Chondrocyte (in vitro differentiated cells): Measurements from ENCODE around the gene FNBP1. TPM values are rescaled to one million over a fixed set of nuclear protein-coding genes. Genes with fewer than 3 reads are reported as not detected.

ENCODE experiments used
- DNase-seq: peaks from one replicate; pipeline ENCODE4 v3.0.0; 2021; ENCODE audit warnings: mixed read lengths, low spot score
- H3K27ac Mint-ChIP-seq: one replicate; pipeline ENCODE4 v1.8.0; 2021; ENCODE audit warnings: mild to moderate bottlenecking, moderate library complexity, mixed read lengths; ENCODE audit not compliant: unreplicated experiment
- H3K27me3 Mint-ChIP-seq: 2 replicates; pipeline ENCODE4 v1.8.0; 2021; ENCODE audit warnings: low read depth, mixed read lengths
- H3K36me3 Mint-ChIP-seq: 2 replicates; pipeline ENCODE4 v1.8.0; 2021; ENCODE audit warnings: low read depth, mixed read lengths
- H3K4me1 Mint-ChIP-seq: 2 replicates; pipeline ENCODE4 v1.8.0; 2021; ENCODE audit warnings: low read depth, mild to moderate bottlenecking, mixed read lengths
- H3K4me3 Mint-ChIP-seq: one replicate; pipeline ENCODE4 v1.8.0; 2021; ENCODE audit warnings: mild to moderate bottlenecking, moderate library complexity, mixed read lengths; ENCODE audit not compliant: unreplicated experiment
- H3K9me3 Mint-ChIP-seq: 2 replicates; pipeline ENCODE4 v1.8.0; 2021; ENCODE audit warnings: low read depth, mixed read lengths
- total RNA-seq: library from RNA; stranded (reverse); gene quantifications from 3 replicates; pipeline ENCODE4 v1.2.1, GENCODE V29; 2021
- TF ChIP-seq, protein P1 (sequence below): fragments of 200-600 bp; sonication (generic); IDR thresholded peaks from 2 replicates; pipeline ENCODE4 v1.5.0; 2021; ENCODE audit warnings: antibody characterized with exemption, mild to moderate bottlenecking, moderate library complexity

The FNBP1 gene
- total RNA-seq, 1 donor from 2014 or later = 61.2 TPM

DNA sequence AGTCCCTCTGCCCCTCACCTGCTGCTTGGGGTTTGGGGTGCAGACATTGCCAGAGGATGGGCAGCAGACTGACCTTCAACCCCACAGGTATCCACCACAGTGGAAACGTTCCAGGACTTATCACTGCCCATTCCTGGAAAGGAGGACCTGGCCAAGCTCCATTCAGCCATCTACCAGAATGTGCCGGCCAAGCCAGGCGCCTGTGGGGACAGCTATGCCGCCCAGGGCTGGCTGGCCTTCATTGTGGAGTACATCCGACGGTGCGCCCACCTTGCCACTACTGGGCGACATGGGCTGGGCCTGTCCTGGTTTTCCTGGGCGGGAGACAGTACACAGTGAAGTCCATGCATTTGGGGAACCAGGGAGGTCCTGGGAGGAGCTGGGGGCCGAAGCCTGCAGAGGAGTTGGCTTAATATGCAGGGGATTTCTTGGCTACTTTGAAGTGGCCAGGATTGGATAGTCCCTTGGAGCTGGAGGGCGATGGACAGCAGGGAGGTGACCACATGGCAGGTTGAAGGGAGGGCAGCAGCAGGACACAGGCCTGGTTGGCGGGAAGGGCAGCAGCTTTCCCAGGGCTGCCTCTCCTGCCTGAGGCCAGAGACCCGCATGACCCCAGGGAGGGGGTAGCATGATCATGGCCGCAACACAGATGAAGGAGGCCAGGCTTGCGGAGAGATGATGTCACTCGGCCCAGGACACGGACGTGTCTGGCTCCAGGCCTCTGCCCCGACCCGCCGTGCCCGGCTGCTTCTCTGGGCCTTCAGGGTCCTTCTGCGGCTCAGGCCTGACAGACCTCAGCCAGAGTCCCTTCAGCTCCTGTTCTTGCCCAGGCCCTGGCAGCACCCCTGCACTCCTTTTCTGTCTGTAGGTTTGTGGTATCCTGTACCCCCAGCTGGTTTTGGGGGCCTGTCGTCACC lies 173.1 kb downstream of the FNBP1 start:
- H3K9me3 Mint-ChIP-seq = no peaks in the 10 kb centered on the region
- H3K4me3 Mint-ChIP-seq = no peak overlapping the region
- H3K27me3 Mint-ChIP-seq = no peaks in the 10 kb centered on the region
- no peaks in the 10 kb centered on the region for H3K4me1 Mint-ChIP-seq
- TF ChIP-seq, protein P1, sequence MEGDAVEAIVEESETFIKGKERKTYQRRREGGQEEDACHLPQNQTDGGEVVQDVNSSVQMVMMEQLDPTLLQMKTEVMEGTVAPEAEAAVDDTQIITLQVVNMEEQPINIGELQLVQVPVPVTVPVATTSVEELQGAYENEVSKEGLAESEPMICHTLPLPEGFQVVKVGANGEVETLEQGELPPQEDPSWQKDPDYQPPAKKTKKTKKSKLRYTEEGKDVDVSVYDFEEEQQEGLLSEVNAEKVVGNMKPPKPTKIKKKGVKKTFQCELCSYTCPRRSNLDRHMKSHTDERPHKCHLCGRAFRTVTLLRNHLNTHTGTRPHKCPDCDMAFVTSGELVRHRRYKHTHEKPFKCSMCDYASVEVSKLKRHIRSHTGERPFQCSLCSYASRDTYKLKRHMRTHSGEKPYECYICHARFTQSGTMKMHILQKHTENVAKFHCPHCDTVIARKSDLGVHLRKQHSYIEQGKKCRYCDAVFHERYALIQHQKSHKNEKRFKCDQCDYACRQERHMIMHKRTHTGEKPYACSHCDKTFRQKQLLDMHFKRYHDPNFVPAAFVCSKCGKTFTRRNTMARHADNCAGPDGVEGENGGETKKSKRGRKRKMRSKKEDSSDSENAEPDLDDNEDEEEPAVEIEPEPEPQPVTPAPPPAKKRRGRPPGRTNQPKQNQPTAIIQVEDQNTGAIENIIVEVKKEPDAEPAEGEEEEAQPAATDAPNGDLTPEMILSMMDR = no peak
- DNase-seq = no peak
- peaks cover 22% of the 10 kb centered on the region for H3K36me3 Mint-ChIP-seq
- H3K27ac Mint-ChIP-seq = no peak overlapping the region

DNA sequence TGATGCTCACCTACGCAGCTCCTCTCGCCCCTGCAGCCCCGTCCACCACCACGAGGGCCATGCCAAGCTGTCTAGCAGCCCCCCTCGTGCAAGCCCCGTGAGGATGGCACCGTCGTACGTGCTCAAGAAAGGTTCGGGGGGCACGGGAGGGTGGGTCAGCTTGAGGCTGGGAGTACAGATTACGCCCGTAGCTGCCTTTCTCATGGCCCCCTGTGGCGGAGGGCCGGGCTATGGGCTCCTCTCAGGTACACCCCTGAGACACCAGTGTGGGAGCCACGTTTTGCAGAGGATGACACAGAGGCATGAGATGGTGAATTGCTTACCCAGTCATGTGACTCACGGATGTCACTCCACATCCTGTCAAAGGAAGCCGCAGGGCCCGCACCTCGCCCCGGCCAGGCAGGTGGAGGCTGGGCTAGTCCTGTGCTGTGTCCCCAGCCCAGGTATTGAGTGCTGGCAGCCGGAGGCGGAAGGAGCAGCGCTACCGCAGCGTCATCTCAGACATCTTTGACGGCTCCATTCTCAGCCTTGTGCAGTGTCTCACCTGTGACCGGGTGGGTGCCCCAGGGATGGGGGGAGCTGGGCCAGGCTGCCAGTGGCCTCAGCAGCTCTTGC lies 174.0 kb downstream of the FNBP1 start:
- H3K9me3 Mint-ChIP-seq = no peaks in the 10 kb centered on the region
- no peaks in the 10 kb centered on the region for H3K27me3 Mint-ChIP-seq
- no peak overlapping the region for H3K27ac Mint-ChIP-seq
- DNase-seq = no peak
- no peaks in the 10 kb centered on the region for H3K4me1 Mint-ChIP-seq
- TF ChIP-seq, protein P1 = no peak
- peaks cover 19% of the 10 kb centered on the region for H3K36me3 Mint-ChIP-seq
- H3K4me3 Mint-ChIP-seq = no peak overlapping the region

DNA sequence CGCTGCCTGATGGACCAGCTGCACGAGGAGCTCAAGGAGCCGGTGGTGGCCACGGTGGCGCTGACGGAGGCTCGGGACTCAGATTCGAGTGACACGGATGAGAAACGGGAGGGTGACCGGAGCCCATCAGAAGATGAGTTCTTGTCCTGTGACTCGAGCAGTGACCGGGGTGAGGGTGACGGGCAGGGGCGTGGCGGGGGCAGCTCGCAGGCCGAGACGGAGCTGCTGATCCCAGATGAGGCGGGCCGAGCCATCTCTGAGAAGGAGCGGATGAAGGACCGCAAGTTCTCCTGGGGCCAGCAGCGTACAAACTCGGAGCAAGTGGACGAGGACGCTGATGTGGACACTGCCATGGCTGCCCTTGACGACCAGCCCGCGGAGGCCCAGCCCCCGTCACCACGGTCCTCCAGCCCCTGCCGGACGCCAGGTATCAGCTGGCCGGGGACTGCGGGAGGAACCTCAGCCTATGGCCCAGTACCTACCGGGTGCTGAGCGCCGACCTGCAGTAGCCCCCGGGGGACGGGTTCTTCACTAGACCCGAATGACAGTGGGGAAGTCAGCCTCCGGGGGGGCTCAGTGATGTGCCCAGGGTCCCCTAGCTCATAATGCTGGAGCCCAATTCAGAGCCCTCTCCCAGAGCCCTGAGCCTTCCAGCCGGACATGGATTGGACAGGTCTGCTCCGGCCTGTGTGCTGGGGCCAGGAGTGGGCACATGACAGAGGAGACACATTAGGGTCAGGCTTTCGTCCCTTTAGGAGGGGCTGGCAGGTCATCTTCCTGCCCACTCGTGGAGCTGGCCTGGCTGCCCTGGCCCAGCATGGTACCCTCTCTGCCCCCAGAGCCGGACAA lies 174.7 kb downstream of the FNBP1 start:
- no peaks in the 10 kb centered on the region for H3K4me1 Mint-ChIP-seq
- H3K9me3 Mint-ChIP-seq = no peaks in the 10 kb centered on the region

DNA sequence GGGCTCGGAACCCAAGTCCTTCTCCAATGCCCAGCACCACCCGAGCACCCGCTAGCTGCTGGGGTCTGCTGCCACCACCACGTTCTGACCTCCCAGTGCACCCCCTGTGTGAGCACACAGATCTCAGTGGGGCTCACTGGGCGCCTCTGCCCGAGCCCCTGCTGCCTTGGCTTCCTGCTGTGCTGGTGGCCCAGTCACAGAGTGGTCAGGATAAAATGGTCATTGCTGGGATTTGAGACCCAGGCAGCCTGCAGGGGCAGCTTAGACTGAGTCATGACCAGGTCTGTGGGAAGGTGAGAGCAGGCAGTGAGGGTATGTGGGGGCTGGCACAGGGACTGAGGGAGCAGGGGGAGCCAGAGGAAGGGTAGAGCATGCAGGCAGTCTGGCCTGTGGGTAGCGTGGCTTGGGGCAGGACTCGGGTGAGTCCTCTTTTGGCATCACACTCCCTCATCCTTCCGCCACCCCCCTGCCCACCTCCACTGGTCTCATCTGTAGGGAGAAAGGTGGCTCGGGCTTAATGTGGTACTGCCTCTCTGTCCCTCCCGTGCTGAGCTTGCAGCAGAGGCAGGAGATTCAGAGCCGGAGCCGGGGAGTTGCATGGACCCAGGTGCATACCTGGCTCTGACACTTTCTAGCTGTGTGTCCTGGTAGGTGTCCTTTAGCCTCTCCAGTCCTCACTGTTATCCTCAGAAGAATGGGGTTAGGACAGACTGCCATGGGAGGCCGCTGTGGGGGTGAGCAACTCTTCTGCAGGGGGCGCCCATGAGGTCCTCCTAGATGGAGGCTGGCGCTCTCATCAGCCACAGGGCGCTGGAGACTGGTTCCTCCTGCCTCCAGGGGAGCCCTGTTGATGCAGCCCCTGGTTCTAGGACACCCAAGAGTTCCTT lies 175.6 kb downstream of the FNBP1 start:
- H3K4me1 Mint-ChIP-seq = no peaks in the 10 kb centered on the region
- no peak for DNase-seq
- no peak overlapping the region for H3K4me3 Mint-ChIP-seq
- H3K27ac Mint-ChIP-seq = no peak overlapping the region
- H3K9me3 Mint-ChIP-seq = no peaks in the 10 kb centered on the region
- H3K36me3 Mint-ChIP-seq = peaks cover 18% of the 10 kb centered on the region
- TF ChIP-seq, protein P1 = no peak
- no peaks in the 10 kb centered on the region for H3K27me3 Mint-ChIP-seq

More for the DNA sequence above, 174.7 kb downstream of the FNBP1 start:
- no peak overlapping the region for H3K27ac Mint-ChIP-seq
- no peaks in the 10 kb centered on the region for H3K27me3 Mint-ChIP-seq
- TF ChIP-seq, protein P1 = no peak
- DNase-seq = no peak
- peaks cover 18% of the 10 kb centered on the region for H3K36me3 Mint-ChIP-seq
- H3K4me3 Mint-ChIP-seq = no peak overlapping the region
